PC-9 (cell line): ENCODE measurements around the gene PCDHB5.
"Not testable (repeated sequence)": the region's sequence is repeated elsewhere in the genome, so short reads cannot be mapped to it uniquely, and the experiment has no call there.

Source experiments
- EZH2 ChIP-seq: fragments of 200-600 bp; sonication (generic); IDR thresholded peaks from 2 replicates; pipeline ENCODE4 v1.8.0; 2017; ENCODE audit warnings: antibody characterized with exemption, low read depth
- TF ChIP-seq, protein P1 (sequence below): fragments of 200-600 bp; sonication (generic); conservative IDR thresholded peaks from 2 replicates; pipeline ENCODE4 v1.6.1; 2017; ENCODE audit warnings: mixed run types, antibody characterized with exemption, mild to moderate bottlenecking, moderate library complexity

- TF ChIP-seq, protein P1, sequence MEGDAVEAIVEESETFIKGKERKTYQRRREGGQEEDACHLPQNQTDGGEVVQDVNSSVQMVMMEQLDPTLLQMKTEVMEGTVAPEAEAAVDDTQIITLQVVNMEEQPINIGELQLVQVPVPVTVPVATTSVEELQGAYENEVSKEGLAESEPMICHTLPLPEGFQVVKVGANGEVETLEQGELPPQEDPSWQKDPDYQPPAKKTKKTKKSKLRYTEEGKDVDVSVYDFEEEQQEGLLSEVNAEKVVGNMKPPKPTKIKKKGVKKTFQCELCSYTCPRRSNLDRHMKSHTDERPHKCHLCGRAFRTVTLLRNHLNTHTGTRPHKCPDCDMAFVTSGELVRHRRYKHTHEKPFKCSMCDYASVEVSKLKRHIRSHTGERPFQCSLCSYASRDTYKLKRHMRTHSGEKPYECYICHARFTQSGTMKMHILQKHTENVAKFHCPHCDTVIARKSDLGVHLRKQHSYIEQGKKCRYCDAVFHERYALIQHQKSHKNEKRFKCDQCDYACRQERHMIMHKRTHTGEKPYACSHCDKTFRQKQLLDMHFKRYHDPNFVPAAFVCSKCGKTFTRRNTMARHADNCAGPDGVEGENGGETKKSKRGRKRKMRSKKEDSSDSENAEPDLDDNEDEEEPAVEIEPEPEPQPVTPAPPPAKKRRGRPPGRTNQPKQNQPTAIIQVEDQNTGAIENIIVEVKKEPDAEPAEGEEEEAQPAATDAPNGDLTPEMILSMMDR, result not testable (repeated sequence)
- TF ChIP-seq EZH2, result not testable (repeated sequence)
These were observed 22.4 kb downstream of the PCDHB5 start for GRCh38 chr5:141157356-141157755.
